HG03378 (cell line): ENCODE results near the gene NFATC1.

Source experiments
- ATAC-seq: cut with Tn5 transposase; IDR thresholded peaks from one replicate; pipeline ENCODE4 v1.9.1; 2021; ENCODE audit warnings: mild to moderate bottlenecking, moderate library complexity; ENCODE audit not compliant: unreplicated experiment

NFATC1 gene

DNA sequence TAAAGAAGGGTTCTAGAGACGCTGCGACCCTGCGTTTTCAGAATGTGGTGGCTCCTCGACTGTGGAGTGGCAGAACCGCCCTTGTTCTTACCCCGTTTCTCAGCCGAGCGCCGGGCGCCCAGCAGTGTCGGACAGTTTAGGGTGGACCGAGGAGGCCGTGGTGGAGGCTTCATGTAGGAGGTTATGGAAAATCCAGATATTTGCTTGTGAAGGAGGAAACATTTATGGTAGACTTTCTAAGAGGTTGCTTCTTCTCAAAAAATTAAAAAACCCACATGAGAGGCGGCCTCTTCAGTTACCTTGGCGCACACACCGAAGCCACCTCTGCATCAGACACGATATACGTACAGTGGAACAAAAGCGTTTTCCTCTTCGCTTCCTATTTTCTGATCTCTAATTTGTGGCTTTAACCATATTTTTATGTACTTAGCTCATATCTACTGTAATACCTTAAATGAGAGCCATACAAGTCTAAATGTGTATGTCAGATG, 120.8 kb downstream of the NFATC1 start:
- no peak for ATAC-seq

DNA sequence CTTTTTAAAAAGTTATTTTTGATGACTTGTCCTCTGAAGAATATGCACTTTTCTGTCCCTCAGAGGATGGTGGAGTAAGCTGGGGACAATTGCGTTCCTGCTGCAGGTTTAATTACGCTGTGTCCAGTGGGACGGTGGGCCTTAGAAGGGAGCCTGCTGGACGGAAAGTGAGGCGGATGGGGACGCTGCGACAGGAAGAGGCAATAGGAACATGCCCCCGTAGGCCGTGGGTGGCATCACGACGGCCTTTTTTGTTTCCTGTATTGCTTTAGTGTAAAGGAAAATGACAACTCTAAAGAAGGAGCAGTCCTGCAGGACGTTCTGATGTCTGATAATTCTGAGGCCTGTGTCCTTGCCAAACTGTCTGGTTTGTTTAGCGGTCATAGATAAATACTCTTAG, 121.6 kb downstream of the NFATC1 start:
- ATAC-seq = no peak

DNA sequence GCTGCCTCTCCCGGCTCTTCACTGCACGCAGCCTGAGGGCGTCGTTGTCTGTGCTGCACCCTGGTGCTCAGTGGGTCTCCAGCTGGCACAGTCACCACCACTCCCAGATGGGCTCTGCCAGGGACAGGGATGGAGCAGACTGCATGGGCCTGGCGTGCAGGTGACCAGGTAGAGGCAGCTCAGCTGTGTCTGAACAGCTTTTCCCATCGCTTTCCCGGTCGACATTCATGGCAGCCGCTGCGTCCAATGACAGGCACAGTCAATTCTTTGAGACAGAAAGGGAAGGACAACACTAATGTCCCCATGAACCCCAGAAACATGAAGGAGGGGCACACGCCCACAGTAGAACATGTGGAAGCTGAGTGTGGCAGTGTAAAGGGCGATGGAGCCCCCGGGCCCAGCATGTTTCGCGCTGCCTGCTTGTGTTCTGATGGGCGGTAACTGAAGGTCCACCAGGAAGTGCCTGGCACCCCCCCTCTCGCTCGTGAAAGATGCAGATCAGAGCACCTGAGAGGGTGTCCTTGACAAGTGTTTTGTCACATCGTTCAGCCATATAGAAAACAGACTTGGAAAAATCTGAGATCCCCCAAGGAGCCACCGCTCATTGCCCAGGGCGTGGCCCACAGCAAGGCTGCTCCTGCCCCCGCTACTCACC, 122.4 kb downstream of the NFATC1 start:
- no peak for ATAC-seq

DNA sequence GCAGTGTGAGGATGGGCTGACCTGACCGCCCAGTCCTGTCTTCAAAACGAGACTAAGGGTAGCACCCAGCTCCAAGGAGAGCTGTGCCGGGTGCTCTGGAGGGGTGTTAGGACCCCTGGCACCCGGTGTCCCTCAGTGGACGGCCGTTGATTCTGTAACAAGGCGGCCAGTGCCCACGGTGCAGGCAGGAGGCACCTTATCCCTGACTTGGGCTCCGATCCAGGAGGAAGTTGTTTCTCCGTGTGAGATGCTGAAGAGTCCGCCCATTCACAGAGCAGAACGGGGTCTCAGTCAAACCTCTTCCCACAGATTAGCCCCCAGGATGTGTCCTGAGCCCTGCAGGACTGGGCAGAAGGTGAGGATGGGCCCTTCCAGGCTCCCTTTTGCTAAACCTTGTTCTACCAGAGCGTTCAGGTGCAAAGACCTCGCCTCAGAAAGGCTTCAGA, 123.0 kb downstream of the NFATC1 start:
- ATAC-seq = no peak

DNA sequence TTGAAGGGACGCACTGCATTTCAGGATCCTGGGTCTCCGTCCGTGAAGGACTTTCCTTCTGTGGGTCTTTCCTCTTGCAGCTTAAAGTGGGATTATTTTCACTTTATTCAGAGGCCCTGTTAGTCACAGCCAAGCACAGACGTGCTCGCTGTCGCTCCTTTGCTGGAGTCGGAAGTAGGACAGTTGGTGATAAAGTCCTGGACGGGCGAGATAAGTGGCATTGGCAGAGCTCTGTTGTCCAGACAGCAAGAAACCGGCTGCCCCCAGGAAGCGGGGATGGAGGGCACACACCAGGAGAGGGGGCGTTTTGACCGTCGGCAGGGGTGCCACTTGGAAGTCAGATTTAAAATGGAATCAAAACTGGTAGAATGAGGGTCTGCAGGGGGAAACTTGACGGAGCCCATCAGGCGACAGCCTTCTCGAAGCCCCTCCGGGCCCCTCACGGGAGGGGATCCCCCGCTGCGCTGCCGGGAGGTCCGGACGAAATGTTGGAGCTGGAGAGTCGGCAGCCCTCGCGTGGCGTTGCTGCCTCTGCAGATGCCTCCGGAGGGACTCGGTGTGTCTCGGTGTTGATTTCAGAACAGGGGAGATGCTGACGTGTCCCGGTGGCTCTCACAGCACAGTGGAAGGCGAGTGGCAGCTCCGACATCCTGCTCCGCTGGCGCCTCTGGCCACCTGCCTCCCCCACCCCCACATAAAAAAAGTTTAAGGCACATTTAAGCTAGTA, 124.2 kb downstream of the NFATC1 start:
- ATAC-seq = no peak

DNA sequence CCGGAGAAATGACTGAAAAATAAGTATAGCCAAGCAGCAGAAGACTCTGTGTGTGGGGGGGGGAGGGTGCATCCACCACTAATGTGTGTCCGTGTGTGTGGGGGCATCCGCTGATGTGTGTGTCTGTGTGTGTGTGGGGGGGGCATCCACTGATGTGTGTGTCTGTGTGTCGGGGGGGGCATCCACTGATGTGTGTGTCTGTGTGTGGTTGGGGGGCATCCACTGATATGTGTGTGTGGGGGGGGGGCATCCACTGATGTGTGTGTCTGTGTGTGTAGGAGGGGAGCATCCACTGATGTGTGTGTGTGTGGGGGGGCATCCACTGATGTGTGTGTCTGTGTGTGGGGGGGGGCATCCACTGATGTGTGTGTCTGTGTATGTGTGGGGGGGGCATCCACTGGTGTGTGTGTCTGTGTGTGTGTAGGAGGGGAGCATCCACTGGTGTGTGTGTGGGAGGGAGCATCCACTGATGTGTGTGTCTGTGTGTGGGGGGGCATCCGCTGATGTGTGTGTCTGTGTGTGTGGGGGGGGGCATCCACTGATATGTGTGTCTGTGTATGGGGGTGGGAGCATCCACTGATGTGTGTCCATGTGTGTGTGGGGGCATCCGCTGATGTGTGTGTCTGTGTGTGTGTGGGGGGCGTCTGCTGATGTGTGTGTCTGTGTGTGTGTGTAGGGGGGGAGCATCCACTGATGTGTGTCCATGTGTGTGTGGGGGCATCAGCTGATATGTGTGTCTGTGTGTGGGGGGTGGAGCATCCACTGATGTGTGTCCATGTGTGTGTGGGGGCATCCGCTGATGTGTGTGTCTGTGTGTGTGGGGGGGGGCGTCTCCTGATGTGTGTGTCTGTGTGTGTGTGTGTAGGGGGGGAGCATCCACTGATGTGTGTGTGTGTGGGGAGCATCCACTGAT, 125.0 kb downstream of the NFATC1 start:
- no peak for ATAC-seq

DNA sequence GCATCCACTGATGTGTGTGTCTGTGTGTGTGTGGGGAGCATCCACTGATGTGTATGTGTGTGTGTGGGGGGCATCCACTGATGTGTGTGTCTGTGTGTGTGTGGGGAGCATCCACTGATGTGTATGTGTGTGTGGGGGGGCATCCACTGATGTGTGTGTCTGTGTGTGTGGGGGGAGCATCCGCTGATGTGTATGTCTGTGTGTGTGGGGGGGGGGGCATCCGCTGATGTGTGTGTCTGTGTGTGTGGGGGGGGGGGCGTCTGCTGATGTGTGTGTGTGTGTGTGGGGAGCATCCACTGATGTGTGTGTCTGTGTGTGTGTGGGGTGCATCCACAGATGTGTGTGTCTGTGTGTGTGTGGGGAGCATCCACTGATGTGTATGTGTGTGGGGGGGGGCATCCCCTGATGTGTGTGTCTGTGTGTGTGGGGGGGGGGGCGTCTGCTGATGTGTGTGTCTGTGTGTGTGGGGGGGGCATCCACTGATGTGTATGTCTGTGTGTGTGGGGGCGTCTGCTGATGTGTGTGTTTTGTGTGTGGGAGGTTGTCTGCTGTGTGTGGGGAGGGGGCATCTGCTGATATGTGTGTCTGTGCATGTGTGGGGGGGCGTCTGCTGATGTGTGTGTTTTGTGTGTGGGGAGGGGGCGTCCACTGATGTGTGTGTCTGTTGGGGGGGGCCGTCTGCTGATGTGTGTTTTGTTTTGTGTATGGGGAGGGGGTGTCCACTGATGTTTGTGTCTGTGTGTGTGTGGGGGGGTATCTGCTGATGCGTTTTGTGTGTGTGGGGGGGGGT, 125.9 kb downstream of the NFATC1 start:
- no peak for ATAC-seq

DNA sequence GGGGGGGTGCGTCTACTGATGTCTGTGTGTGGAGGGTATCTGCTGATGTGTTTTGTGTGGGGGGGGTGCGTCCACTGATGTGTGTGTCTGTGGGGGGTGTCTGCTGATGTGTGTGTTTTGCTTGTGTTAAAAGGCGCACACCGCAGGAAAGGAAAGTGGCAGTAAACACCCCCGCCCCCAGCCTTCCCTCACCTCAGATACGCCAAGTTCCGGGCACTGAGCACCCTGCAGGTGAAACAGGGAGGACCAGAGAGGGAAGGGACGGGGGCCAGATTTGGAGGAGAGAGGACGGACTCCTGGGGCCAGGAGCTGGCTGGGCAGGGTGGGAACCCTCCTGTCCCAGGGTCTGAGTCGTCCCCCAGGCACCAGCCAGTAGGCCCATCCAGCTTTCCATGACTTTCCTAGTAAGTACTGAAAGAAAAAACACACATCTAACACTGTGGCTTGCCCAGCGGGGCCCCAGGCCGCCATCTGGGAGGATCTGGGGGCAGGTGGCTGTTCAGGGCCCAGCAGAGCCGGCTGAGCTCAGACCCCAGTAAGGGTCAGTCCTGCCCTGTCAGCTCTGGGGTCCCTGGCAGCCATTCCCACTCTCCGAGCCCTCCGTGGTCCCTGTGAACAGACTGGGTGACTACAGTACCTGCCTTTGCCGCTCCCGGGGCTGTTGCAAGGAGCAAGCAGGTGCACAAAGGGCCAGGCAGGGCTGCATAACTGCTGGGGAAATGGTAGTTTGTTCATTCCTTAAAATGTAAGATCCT, 126.9 kb downstream of the NFATC1 start:
- no peak for ATAC-seq

DNA sequence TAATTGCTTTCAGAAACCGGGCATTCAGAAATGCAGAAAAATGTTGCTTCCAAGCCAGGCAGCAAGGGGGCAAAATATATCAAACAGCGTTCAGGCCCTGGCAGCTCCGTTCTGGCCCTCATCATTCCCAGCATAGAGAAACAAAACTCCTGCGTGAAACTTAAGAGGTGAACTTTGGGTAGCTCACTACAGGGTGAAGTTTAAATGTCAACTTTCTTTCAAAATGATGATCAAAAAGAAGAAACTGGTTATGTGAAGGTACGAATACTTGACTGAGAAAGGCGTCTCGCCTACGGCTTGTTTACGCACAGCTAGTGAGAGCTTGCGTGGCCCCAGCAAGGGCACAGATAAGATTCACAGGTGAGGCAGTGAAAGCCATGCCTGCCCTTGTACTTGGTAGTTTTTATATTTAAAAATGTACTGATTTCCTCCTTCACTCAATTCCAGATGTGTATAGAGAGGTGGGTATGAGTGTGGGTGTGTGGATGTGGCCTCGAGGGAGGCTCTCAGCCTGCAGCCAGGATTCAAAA, 127.5 kb downstream of the NFATC1 start:
- ATAC-seq = peak; percentile 41

DNA sequence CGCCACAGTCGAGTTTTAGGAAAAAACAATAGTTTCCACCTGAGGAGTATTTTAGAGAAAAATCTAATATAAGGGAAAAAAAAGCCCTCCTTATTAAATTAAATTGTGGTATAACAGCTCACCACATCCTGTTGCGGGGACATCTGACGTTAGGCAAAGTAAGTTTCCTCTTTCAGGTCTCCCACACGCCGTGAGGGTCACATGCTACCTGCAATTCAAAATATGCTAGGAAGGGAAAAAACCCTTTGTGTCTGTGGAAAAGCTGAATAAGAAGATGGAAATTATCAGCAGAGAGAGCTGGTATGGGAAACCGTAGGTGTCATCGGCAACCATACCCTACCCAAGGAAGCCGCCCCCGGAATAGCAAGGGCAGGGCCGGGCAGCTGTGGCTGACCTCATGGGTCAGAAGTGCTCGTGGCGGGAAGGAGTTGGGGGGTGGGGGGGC, 128.0 kb downstream of the NFATC1 start:
- ATAC-seq = peak; percentile 79

DNA sequence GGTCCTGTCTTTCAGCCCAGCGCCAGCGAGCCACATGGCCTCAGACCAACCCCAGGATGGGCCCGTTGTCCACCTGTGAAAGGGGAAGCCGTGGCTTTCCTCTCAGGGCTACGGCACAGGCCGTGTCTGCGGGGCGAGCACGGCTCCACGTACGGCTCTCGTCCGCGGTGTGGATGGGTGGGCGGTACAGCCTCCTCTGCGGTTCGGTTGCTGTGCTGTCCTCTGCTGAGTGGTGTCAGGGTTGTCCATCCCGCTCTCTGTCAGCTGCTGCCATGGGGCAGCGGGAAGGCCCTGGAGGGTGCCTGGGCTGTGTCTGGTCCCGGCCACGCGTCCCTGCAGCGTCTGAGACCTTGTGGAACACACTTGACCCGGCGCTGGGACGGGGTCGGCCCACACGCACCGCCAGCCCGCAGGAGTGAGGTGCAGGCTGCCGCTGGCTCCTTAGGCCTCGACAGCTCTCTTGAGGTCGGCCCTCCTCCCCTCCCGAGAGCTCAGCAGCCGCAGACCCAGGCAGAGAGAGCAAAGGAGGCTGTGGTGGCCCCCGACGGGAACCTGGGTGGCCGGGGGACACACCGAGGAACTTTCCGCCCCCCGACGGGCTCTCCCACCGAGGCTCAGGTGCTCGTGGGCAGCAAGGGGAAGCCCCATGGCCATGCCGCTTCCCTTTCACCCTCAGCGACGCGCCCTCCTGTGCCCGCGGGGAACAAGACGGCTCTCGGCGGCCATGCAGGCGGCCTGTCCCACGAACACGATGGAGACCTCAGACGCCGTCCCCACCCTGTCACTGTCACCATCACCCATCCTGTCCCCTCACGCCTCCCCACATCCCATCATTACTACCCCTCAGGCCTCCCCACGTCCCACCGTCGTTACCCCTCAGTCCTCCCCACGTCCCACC, 128.7 kb downstream of the NFATC1 start:
- peak; percentile 26 for ATAC-seq

DNA sequence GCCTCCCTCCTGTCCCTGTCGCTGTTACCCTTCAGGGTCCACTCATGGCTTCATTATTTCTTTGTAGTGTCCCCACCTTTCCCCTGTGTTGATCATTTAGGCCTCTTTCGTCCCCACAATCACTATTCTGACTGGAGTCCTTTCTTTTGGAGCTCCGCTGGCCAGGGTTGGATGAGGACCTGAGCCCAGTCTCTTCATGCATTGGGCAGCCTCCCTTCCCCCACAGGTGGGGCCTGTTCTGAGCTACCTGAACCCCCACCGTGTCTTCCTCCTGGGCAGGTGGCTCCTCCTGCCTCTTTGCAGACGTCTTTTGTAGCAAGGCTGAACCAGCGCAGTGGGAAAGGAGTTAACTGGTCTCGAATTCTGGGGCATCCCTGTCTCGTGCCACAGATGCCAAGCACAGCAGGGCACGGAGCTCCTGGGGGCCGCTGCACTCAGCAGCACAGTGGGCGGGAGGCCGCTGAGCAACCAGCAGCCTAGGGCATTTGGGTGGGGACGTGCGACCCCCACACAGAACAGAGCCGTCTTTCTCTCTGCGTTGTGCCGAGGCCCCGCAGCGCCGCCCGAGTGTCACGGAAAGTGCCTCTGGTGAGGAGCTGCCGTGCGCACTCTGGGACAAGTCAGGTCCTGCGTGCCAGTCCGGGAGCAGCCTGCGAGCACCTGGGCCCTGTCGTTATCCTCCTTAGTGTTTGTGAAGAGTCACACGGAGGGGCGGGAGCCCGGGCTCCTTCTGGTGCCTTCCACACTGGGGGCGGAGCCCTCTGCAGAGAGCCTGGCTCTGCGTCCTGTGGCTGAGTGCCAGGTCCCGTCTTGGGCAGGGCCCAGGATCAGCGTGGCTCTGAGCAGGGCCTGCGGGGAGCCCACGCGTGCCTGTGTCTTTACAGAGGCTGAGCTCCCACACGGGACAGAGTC, 130.1 kb downstream of the NFATC1 start:
- ATAC-seq = no peak

DNA sequence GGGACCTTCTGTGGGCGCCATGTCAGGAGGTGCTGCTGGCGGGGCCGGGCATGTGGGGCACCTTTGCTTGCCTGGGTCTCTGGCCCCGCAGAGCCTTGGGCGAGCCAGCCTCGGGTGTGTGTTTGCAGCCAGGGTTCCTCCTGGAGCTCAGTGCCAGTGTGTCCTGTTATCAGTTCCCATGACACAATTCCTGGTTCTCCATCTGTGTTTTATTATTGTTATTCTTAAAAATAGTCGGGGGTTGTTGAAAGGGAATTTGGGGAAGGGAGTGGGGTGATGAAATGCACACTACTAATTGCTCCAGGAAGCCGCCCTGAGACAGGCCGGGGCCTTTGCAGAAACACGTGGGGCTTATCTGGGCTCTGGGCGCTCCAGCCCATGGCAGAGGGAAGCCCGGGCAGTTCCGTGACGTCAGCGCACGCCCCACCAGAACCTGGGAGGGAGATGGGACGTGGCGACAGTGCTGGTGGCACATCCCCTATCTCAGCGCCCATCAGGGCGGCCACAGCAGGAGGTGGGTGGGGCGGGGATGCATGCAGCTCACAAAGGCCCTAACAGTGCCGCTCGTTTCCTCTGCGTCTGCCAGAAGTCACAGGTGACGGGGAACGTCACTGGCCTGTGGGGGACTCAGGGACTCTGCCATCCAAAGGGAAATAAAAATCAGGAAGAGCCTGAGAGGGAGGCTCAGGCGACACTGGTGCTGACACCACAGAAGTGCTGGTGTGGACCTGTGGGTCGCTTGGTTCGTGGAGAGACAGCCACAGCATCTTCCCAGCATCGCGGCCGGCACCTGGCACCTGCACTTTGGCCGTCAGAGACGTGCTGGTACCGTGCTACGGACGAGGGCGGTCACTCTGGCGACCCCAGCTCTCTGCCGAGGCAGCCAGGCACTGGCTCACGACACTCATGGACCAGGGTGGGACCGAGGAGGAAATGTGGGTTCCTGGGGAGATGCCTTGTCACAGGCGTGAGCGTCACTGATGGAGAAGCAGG, 131.0 kb downstream of the NFATC1 start:
- ATAC-seq = no peak

DNA sequence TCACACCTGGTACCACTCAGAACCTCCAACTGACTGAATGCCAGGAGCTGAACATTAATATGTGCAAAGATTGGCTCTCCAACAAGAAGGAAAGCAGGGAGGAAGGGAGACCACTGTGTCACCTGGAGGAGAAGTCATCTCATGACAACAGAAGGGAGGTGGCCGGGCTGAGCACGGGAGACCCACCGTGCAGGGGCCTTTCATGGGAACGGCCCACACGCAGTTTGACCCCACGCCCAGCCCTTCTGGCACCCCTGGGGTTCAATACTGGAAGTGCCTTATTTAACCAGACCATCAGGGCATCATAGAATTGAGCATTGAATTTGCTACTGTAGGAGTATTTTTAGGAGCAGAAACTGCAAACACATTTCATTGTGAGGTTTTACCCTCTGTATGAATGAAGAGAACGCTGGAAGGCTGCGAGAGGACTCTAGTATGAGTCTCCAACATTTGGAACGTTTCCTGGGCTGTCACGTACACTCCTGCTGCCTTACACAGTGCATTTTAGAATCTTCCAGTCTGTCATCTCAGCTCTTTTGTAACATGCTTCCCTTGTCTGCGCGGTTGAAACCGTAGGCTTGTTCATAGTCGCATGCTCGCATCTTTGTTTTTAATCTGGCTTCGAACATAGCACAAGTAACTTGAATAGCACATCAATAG, 132.1 kb downstream of the NFATC1 start:
- ATAC-seq = no peak

DNA sequence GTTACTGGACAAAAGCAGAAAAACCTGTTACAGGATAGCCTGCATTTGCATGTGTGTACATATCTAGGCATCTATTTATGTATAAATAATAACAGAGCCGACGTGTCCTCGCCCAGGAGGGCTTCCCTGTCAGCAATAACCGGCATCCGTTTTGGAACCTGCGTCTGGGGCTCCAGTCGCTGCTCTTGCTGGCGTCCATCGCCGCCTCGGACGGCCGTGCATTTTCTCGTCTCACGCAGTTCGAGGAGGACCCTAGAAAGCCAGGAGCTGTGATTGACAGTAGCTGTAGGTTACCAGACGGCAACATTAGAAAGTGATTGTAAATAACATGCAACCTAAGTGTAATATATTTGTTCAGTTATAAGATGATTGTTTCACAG, 132.6 kb downstream of the NFATC1 start:
- ATAC-seq = no peak

DNA sequence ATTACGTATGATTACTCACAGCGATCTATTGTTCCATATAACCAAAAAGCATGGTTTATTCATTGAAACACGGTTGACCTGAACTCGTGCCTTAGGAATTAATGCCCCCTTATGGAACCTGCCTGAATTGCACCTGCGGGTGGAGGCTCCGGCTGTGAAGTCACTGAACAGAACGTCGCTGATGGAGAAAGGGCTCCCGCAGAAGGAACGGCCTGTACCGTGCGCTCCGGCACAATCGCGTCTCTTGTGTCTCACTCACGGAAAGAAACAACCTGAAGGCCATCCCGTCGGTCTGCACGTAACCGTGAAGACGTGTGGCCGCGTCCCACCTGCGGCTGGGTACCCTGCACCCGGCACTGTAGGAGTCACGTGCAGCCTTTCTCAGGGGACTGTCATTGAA, 133.1 kb downstream of the NFATC1 start:
- ATAC-seq = peak; percentile 34
